HCT116 (cell line): ENCODE data around the gene FAM168A. TPM values are rescaled to one million over a fixed set of nuclear protein-coding genes. Genes with fewer than 3 reads are reported as not detected.

Experiments used
- ATAC-seq: fragments of 200-7000 bp; cut with Tn5 transposase; 2 replicates; pipeline ENCODE4 v1.9.1; 2020; ENCODE audit warnings: mild to moderate bottlenecking, moderate library complexity
- BruUV-seq: library from RNA; stranded (reverse); fragments of 400-500 nt; replicated peaks from 2 replicates; lab custom pipeline; 2021; lab: Mats Ljungman, UMichigan
- CTCF ChIA-PET: fragments of 300-600 bp; sonication (Branson Sonifier 250); formaldehyde crosslinking; loops from one replicate; lab custom pipeline; 2021; ENCODE audit warnings: antibody characterized with exemption; lab: Charles Lee
- POLR2A ChIA-PET: fragments of 300-600, 350-600 bp; sonication (Branson Sonifier 250); formaldehyde crosslinking; loops from one replicate; lab custom pipeline; 2021; ENCODE audit warnings: antibody characterized with exemption; lab: Charles Lee
- RAD21 ChIA-PET, 2 experiments: fragments of 300-600 bp; sonication (Branson Sonifier 250); formaldehyde crosslinking; loops; one replicate each; lab custom pipeline; 2023; ENCODE audit warnings: low total read pairs in 2 of 2; ENCODE audit not compliant: uncharacterized antibody in 2 of 2, unreplicated experiment in 2 of 2, low non-redundant PET in 1 of 2; lab: Charles Lee
- DNase-seq: peaks from one replicate; pipeline ENCODE4 v3.0.0-alpha.2; 2010; ENCODE audit warnings: low read depth, low spot score
- H2AFZ ChIP-seq: fragments of 200-600 bp; shearing (Covaris generic), sonication (generic); 2 replicates; pipeline ENCODE4 v1.6.1; 2017; ENCODE audit warnings: low read depth, mixed run types, mixed read lengths, antibody characterized with exemption, low read length; ENCODE audit not compliant: poor library complexity, severe bottlenecking
- H3K27ac ChIP-seq: 2 replicates; pipeline ENCODE4 v1.5.1; 2012; ENCODE audit warnings: low read depth, low read length
- H3K27me3 ChIP-seq: fragments of 200-600 bp; sonication (generic); 2 replicates; pipeline ENCODE4 v1.6.1; 2016; ENCODE audit warnings: mixed run types, low read length, mixed read lengths; ENCODE audit not compliant: insufficient read depth
- H3K36me3 ChIP-seq, 2 experiments: fragments of 200-500 bp in 1 of 2; fragments of 200-600 bp in 1 of 2; sonication (Bioruptor generic) in 1 of 2; sonication (generic) in 1 of 2; 2 replicates each; pipeline versions ENCODE4 v1.5.1 to v1.6.1; 2014 to 2016; ENCODE audit warnings: low read length in 2 of 2, inconsistent platforms in 1 of 2, mixed read lengths in 1 of 2, mixed run types in 1 of 2; ENCODE audit not compliant: insufficient read depth in 2 of 2, control insufficient read depth in 1 of 2
- H3K4me1 ChIP-seq, 2 experiments: fragments of 200-600 bp in 1 of 2; sonication (generic) in 1 of 2; 2 replicates each; pipeline versions ENCODE4 v1.5.1 to v1.6.1; 2012 to 2017; ENCODE audit warnings: low read length in 2 of 2, inconsistent platforms in 1 of 2, mild to moderate bottlenecking in 1 of 2, mixed read lengths in 1 of 2, mixed run types in 1 of 2, moderate library complexity in 1 of 2; ENCODE audit not compliant: insufficient read depth in 2 of 2, control insufficient read depth in 1 of 2
- H3K4me2 ChIP-seq: fragments of 200-600 bp; sonication (generic); 2 replicates; pipeline ENCODE4 v1.6.1; 2017; ENCODE audit warnings: mixed run types, low read length, mixed read lengths
- H3K4me3 ChIP-seq, 2 experiments: fragments of 200-600 bp in 1 of 2; sonication (generic) in 1 of 2; replicated peaks in 1 of 2; 2 replicates each; pipeline ENCODE4 v1.5.1; 2011 to 2016; ENCODE audit warnings: low read length in 2 of 2, control low read depth in 1 of 2, low read depth in 1 of 2, mild to moderate bottlenecking in 1 of 2, mixed read lengths in 1 of 2, mixed run types in 1 of 2
- H3K79me2 ChIP-seq: fragments of 200-600 bp; sonication (generic); 2 replicates; pipeline ENCODE4 v1.6.1; 2017; ENCODE audit warnings: mild to moderate bottlenecking, mixed run types, low read length, moderate library complexity, mixed read lengths; ENCODE audit not compliant: insufficient read depth
- H3K9ac ChIP-seq: fragments of 200-600 bp; sonication (generic); 2 replicates; pipeline ENCODE4 v1.6.1; 2016; ENCODE audit warnings: low read length, mixed read lengths
- H3K9me2 ChIP-seq: fragments of 200-600 bp; sonication (generic), shearing (Covaris generic); 2 replicates; pipeline ENCODE4 v1.6.1; 2017; ENCODE audit warnings: mixed run types, mild to moderate bottlenecking, moderate library complexity; ENCODE audit not compliant: insufficient read depth
- H3K9me3 ChIP-seq, 2 experiments: fragments of 200-500 bp in 1 of 2; fragments of 200-600 bp in 1 of 2; sonication (Bioruptor generic) in 1 of 2; sonication (generic) in 1 of 2; 2 replicates each; pipeline ENCODE4 v1.6.1; 2014 to 2017; ENCODE audit warnings: low read length in 2 of 2, mixed read lengths in 2 of 2, inconsistent platforms in 1 of 2, low read depth in 1 of 2, mild to moderate bottlenecking in 1 of 2, mixed run types in 1 of 2, moderate library complexity in 1 of 2; ENCODE audit not compliant: control insufficient read depth in 1 of 2, insufficient read depth in 1 of 2
- H4K20me1 ChIP-seq: fragments of 200-600 bp; sonication (generic), shearing (Covaris generic); 2 replicates; pipeline ENCODE4 v1.6.1; 2017; ENCODE audit warnings: mixed run types, mild to moderate bottlenecking, moderate library complexity; ENCODE audit not compliant: insufficient read depth
- CEBPB ChIP-seq: IDR thresholded peaks from 2 replicates; pipeline ENCODE4 v1.6.1; 2012; ENCODE audit warnings: low read depth
- EGR1 ChIP-seq: IDR thresholded peaks from 2 replicates; pipeline ENCODE4 v1.6.1; 2012; ENCODE audit warnings: low read depth
- ELF1 ChIP-seq: IDR thresholded peaks from 2 replicates; pipeline ENCODE4 v1.6.1; 2012; ENCODE audit warnings: low read depth, borderline replicate concordance
- EZH2 ChIP-seq: fragments of 200-600 bp; sonication (generic); IDR thresholded peaks from 2 replicates; pipeline ENCODE4 v1.6.1; 2017; ENCODE audit warnings: antibody characterized with exemption, mixed run types
- EZH2phosphoT487 ChIP-seq: fragments of 200-600 bp; IDR thresholded peaks from 2 replicates; pipeline ENCODE4 v1.6.1; 2018; ENCODE audit warnings: antibody characterized with exemption, borderline replicate concordance
- FOSL1 ChIP-seq: IDR thresholded peaks from 2 replicates; pipeline ENCODE4 v1.6.1; 2012; ENCODE audit warnings: low read depth
- JUND ChIP-seq: IDR thresholded peaks from 2 replicates; pipeline ENCODE4 v1.6.1; 2012
- POLR2A ChIP-seq: IDR thresholded peaks from 2 replicates; pipeline ENCODE4 v1.7.0; 2011; ENCODE audit warnings: borderline replicate concordance; ENCODE audit not compliant: insufficient read depth, insufficient read length; ENCODE audit errors: extremely low read depth
- POLR2AphosphoS5 ChIP-seq: IDR thresholded peaks from 2 replicates; pipeline ENCODE4 v1.6.1; 2011; ENCODE audit warnings: mild to moderate bottlenecking, low read depth, low read length, moderate library complexity
- RAD21 ChIP-seq: IDR thresholded peaks from 2 replicates; pipeline ENCODE4 v1.6.1; 2012; ENCODE audit warnings: low read depth, mild to moderate bottlenecking
- SIN3A ChIP-seq: IDR thresholded peaks from 2 replicates; pipeline ENCODE4 v1.6.1; 2012; ENCODE audit warnings: low read depth
- SP1 ChIP-seq: IDR thresholded peaks from 2 replicates; pipeline ENCODE4 v1.6.1; 2012; ENCODE audit warnings: low read depth
- SRF ChIP-seq: IDR thresholded peaks from 2 replicates; pipeline ENCODE4 v1.6.1; 2012; ENCODE audit warnings: low read depth
- TCF7L2 ChIP-seq: IDR thresholded peaks from 2 replicates; pipeline ENCODE4 v1.7.0; 2011; ENCODE audit warnings: borderline replicate concordance, inconsistent platforms; ENCODE audit not compliant: insufficient read depth, insufficient read length; ENCODE audit errors: extremely low read depth
- ZBTB33 ChIP-seq: IDR thresholded peaks from 2 replicates; pipeline ENCODE4 v1.6.1; 2011; ENCODE audit warnings: mild to moderate bottlenecking, low read length, moderate library complexity; ENCODE audit not compliant: insufficient replicate concordance; ENCODE audit errors: extremely low read depth
- ZFX ChIP-seq: fragments of 450-650 bp; IDR thresholded peaks from 2 replicates; pipeline ENCODE4 v1.6.1; 2017
- ZNF274 ChIP-seq: fragments of 200-500 bp; sonication (Bioruptor generic); IDR thresholded peaks from 2 replicates; pipeline ENCODE4 v1.6.1; 2014; ENCODE audit warnings: mild to moderate bottlenecking, low read depth, low read length, inconsistent platforms
- intact Hi-C: fragments of 100-400 bp; cut with micrococcal nuclease; formaldehyde crosslinking; loops from 2 replicates; pipeline ENCODE4 v1.10.0; 2022
- total RNA-seq: library from RNA; stranded (reverse); gene quantifications from one replicate; pipeline ENCODE4 v1.2.1, GENCODE V29; 2021; ENCODE audit not compliant: unreplicated experiment
- TF ChIP-seq, protein P1 (sequence below): IDR thresholded peaks from 2 replicates; pipeline ENCODE4 v1.6.1; 2012
- TF ChIP-seq, protein P2 (sequence below): IDR thresholded peaks from 2 replicates; pipeline ENCODE4 v1.6.1; 2012
- TF ChIP-seq, protein P3 (sequence below): IDR thresholded peaks from 2 replicates; pipeline ENCODE4 v1.6.1; 2012; ENCODE audit warnings: low read depth

Gene FAM168A
- total RNA-seq, 1 experiment from 2014 or later: 31.5 TPM

DNA sequence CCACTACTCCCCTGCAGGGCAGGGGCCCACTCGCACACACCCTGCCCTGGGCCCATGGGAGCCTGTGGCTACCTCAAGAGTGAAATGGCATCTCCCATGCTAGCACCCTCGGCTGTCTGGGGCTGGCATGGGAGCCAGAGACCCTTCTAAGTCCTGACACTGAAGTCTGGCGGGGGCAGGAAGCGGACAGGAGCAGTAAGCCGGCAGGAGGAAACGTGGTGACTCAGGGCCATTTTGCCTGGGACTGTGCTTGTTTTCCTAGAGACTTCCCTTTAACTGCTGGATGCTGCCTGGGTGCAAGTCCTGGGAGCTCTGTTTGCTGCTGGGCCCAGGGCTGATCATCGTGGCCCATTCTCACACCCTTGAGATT, 204.9 kb downstream of the FAM168A start:
- ChIA-PET RAD21 (interaction anchor here (0.5 to 1.5 kb wide), 5 partner anchors 33 to 86 kb away, joined by 3 to 9 read pairs (median 3); no protein-coding TSS in a partner anchor), CTCF (interaction anchor here (0.9 to 2.3 kb wide), 19 partner anchors 8 to 268 kb away, joined by 3 to 62 read pairs (median 5); partner anchors contain the start of gene ARHGEF17), POLR2A (interaction anchor here (0.9 to 1.5 kb wide), 2 partner anchors 42 to 86 kb away, joined by 4 to 5 read pairs; no protein-coding TSS in a partner anchor)
- Histone ChIP-seq H4K20me1 (no peaks in the 10 kb centered on the region), H3K36me3 (peaks cover 2 to 12% of the 10 kb centered on the region in 2 experiments; a peak in 2 of 4 replicates), H3K9me2 (no peaks in the 10 kb centered on the region), H3K27me3 (no peaks in the 10 kb centered on the region), H3K9me3 (no peaks in the 10 kb centered on the region), H3K79me2 (peaks cover 25% of the 10 kb centered on the region; the same call in 1 of the 2 replicates), H3K27ac (no peak overlapping the region; the same call in 1 of the 2 replicates), H3K4me2 (no peak overlapping the region), H3K4me3 (no peak overlapping the region), H2AFZ (no peak overlapping the region), H3K9ac (0 out of 2 replicates have a peak overlapping the region, but pooled peaks have one; percentile 13), H3K4me1 (peaks cover 0 to 11% of the 10 kb centered on the region in 2 experiments; a peak in 1 of 4 replicates)
- no TSS peak for BruUV-seq
- DNase-seq (no peak), ATAC-seq (peak; percentile 4; the same call in 1 of the 2 replicates)
- TF ChIP-seq SP1 (no peak), ZFX (no peak), CEBPB (no peak), ZNF274 (no peak), RAD21 (no peak), ZBTB33 (no peak), SRF (no peak), EGR1 (no peak), SIN3A (no peak), TCF7L2 (no peak), ELF1 (no peak), POLR2A (no peak), EZH2 (no peak), FOSL1 (no peak), EZH2phosphoT487 (no peak), POLR2AphosphoS5 (no peak), JUND (no peak)
- TF ChIP-seq, protein P1, sequence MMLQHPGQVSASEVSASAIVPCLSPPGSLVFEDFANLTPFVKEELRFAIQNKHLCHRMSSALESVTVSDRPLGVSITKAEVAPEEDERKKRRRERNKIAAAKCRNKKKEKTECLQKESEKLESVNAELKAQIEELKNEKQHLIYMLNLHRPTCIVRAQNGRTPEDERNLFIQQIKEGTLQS: no peak
- TF ChIP-seq, protein P2, sequence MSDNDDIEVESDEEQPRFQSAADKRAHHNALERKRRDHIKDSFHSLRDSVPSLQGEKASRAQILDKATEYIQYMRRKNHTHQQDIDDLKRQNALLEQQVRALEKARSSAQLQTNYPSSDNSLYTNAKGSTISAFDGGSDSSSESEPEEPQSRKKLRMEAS: no peak
- TF ChIP-seq, protein P3, sequence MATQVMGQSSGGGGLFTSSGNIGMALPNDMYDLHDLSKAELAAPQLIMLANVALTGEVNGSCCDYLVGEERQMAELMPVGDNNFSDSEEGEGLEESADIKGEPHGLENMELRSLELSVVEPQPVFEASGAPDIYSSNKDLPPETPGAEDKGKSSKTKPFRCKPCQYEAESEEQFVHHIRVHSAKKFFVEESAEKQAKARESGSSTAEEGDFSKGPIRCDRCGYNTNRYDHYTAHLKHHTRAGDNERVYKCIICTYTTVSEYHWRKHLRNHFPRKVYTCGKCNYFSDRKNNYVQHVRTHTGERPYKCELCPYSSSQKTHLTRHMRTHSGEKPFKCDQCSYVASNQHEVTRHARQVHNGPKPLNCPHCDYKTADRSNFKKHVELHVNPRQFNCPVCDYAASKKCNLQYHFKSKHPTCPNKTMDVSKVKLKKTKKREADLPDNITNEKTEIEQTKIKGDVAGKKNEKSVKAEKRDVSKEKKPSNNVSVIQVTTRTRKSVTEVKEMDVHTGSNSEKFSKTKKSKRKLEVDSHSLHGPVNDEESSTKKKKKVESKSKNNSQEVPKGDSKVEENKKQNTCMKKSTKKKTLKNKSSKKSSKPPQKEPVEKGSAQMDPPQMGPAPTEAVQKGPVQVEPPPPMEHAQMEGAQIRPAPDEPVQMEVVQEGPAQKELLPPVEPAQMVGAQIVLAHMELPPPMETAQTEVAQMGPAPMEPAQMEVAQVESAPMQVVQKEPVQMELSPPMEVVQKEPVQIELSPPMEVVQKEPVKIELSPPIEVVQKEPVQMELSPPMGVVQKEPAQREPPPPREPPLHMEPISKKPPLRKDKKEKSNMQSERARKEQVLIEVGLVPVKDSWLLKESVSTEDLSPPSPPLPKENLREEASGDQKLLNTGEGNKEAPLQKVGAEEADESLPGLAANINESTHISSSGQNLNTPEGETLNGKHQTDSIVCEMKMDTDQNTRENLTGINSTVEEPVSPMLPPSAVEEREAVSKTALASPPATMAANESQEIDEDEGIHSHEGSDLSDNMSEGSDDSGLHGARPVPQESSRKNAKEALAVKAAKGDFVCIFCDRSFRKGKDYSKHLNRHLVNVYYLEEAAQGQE: no peak
- intact Hi-C loops: loop anchor here (1.0 kb wide), 2 partner anchors 42 to 86 kb away; no protein-coding TSS in a partner anchor
